Parathyroid adenoma (tissue), 2 donors: ENCODE measurements around the gene PLXNB2.
"Not testable (repeated sequence)": the region's sequence is repeated elsewhere in the genome, so short reads cannot be mapped to it uniquely, and the experiment has no call there.

Experiments used
- H2AFZ ChIP-seq: fragments of 300-600 bp; sonication (generic); one replicate; pipeline ENCODE4 v1.7.0; 2017; ENCODE audit warnings: antibody characterized with exemption, mild to moderate bottlenecking
- H3K27ac ChIP-seq: fragments of 300-600 bp; sonication (generic); one replicate; pipeline ENCODE4 v1.7.0; 2017
- H3K27me3 ChIP-seq: fragments of 300-600 bp; sonication (generic); one replicate; pipeline ENCODE4 v1.7.0; 2017; ENCODE audit warnings: low read length; ENCODE audit not compliant: control insufficient read depth, insufficient read depth
- H3K36me3 ChIP-seq: fragments of 300-600 bp; sonication (generic); one replicate; pipeline ENCODE4 v1.7.0; 2017; ENCODE audit warnings: low read length; ENCODE audit not compliant: control insufficient read depth, insufficient read depth
- H3K4me1 ChIP-seq: fragments of 300-600 bp; sonication (generic); one replicate; pipeline ENCODE4 v1.7.0; 2017; ENCODE audit warnings: control low read depth
- H3K4me2 ChIP-seq: fragments of 300-600 bp; sonication (generic); one replicate; pipeline ENCODE4 v1.7.0; 2017; ENCODE audit warnings: low read length
- H3K4me3 ChIP-seq: fragments of 300-600 bp; sonication (generic); one replicate; pipeline ENCODE4 v1.7.0; 2017; ENCODE audit warnings: low read depth, low read length
- H3K79me2 ChIP-seq: fragments of 300-600 bp; sonication (generic); one replicate; pipeline ENCODE4 v1.7.0; 2017; ENCODE audit warnings: control low read depth
- H3K9ac ChIP-seq: fragments of 300-600 bp; sonication (generic); one replicate; pipeline ENCODE4 v1.7.0; 2017; ENCODE audit warnings: mild to moderate bottlenecking
- H3K9me3 ChIP-seq: fragments of 300-600 bp; sonication (generic); one replicate; pipeline ENCODE4 v1.7.0; 2017; ENCODE audit warnings: low read length; ENCODE audit not compliant: control insufficient read depth
- TF ChIP-seq, protein P1 (sequence below): fragments of 300-600 bp; sonication (generic); IDR thresholded peaks from one replicate; pipeline ENCODE4 v1.7.0; 2017; ENCODE audit warnings: antibody characterized with exemption, mild to moderate bottlenecking
- donor health status: primary hyperparathyroidism.

The PLXNB2 gene

DNA sequence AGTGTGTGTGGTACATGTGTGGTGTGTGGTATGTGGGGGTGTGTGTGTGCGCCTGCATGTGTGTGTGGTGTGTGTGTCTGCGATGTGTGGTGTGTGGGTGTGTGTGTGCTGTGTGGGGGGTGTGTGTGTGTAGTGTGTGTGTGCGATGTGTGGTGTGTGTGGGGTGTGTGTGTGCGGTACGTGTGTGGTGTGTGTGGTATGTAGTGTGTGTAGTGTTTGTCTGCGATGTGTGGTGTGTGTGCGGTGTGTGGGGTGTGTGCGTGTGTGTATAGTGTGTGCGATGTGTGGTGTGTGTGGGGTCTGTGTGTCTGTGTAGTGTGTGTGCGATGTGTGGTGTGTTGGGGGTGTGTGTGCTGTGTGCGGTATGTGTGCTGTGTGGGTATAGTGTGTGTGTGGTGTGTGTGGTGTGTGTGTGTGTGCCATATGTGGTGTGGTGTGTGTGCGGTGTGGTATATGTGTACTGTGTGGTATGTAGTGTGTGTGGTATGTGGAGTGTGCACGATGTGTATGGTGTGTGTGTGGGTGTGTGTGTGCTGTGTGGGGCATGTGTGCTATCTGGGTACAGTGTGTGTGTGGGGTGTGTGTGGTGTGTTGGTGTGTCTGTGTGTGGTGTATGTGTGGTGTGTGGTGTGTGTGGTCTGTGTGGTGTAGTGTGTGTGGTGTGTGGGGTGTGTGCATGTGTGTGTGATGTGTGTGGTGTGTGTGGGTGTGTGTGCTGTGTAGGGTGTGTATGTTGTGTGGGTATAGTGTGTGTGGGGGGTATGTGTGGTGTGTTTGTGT is 30.0 kb upstream of the PLXNB2 start:
- no peak overlapping the region for H3K4me3 ChIP-seq

DNA sequence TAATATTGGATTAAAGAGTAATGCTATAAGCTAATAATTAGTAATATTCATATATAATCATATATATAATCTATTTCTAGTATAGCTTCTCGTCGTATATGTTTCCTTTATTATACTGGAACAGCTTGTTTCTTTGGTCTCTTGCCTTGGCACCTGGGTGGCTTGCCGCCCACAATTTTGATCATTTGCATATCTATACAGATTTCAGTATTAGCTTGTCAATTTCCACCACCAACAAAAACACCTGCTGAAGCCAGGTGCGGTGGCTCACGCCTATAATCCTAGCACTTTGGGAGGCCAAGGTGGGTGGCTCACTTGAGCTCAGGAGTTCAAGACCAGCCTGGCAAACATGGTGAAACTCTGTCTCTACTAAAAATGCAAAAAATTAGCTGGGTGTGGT is 27.0 kb upstream of the PLXNB2 start:
- H3K9ac ChIP-seq, H3K4me2 ChIP-seq, H3K9me3 ChIP-seq, H3K27me3 ChIP-seq, H3K79me2 ChIP-seq, H3K4me3 ChIP-seq, H3K36me3 ChIP-seq, H3K27ac ChIP-seq, H2AFZ ChIP-seq, H3K4me1 ChIP-seq: not testable (repeated sequence)

More for the DNA sequence above, 30.0 kb upstream of the PLXNB2 start:
- Histone ChIP-seq H3K79me2 (no peaks in the 10 kb centered on the region), H3K9ac (no peak overlapping the region), H2AFZ (no peak overlapping the region), H3K9me3 (no peaks in the 10 kb centered on the region), H3K4me1 (peaks cover 2% of the 10 kb centered on the region), H3K36me3 (no peaks in the 10 kb centered on the region), H3K4me2 (no peak overlapping the region), H3K27ac (no peak overlapping the region), H3K27me3 (no peaks in the 10 kb centered on the region)
- TF ChIP-seq, protein P1, sequence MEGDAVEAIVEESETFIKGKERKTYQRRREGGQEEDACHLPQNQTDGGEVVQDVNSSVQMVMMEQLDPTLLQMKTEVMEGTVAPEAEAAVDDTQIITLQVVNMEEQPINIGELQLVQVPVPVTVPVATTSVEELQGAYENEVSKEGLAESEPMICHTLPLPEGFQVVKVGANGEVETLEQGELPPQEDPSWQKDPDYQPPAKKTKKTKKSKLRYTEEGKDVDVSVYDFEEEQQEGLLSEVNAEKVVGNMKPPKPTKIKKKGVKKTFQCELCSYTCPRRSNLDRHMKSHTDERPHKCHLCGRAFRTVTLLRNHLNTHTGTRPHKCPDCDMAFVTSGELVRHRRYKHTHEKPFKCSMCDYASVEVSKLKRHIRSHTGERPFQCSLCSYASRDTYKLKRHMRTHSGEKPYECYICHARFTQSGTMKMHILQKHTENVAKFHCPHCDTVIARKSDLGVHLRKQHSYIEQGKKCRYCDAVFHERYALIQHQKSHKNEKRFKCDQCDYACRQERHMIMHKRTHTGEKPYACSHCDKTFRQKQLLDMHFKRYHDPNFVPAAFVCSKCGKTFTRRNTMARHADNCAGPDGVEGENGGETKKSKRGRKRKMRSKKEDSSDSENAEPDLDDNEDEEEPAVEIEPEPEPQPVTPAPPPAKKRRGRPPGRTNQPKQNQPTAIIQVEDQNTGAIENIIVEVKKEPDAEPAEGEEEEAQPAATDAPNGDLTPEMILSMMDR, result no peak

DNA sequence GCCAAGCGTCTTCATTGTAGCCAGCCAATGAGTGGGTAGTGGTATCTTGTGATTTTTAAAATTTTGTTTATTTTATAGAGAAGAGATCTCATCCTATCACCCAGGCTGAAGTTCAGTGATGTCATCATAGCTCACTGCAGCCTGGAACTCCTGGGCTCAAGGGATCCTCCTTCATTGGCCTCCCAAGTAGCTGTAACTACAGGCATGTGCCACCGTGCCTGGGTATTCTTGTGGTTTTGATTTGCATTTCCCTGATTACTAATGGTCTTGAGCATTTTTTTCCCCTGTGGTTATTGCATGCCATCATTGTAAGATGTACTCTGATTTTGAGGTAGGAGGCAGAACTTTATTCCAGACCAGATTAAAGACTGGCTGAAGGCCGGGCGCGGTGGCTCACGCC is 21.8 kb upstream of the PLXNB2 start:
- H3K27me3 ChIP-seq, result no peaks in the 10 kb centered on the region
- no peaks in the 10 kb centered on the region for H3K36me3 ChIP-seq
- H3K9me3 ChIP-seq, result no peaks in the 10 kb centered on the region
- no peak overlapping the region for H3K27ac ChIP-seq
- TF ChIP-seq, protein P1, result no peak
- no peak overlapping the region for H3K9ac ChIP-seq
- no peak overlapping the region for H2AFZ ChIP-seq
- H3K4me2 ChIP-seq, result no peak overlapping the region
- H3K79me2 ChIP-seq, result no peaks in the 10 kb centered on the region
- H3K4me1 ChIP-seq, result no peaks in the 10 kb centered on the region
- H3K4me3 ChIP-seq, result no peak overlapping the region

DNA sequence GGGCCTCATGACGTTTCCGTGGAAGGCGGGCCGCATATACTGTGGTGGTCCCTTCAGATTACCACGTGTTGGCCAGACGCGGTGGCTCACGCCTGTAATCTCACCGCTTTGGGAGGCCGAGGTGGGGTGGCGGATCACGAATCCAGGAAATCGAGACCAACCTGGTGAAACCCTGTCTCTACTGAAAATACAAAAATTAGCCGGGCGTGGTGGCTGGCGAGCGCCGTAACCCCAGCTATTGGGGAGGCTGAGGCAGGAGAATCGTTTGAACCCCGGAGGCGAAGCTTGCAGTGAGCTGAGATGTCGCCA is 20.2 kb upstream of the PLXNB2 start:
- peak overlapping the region; percentile 83 for H3K4me2 ChIP-seq

DNA sequence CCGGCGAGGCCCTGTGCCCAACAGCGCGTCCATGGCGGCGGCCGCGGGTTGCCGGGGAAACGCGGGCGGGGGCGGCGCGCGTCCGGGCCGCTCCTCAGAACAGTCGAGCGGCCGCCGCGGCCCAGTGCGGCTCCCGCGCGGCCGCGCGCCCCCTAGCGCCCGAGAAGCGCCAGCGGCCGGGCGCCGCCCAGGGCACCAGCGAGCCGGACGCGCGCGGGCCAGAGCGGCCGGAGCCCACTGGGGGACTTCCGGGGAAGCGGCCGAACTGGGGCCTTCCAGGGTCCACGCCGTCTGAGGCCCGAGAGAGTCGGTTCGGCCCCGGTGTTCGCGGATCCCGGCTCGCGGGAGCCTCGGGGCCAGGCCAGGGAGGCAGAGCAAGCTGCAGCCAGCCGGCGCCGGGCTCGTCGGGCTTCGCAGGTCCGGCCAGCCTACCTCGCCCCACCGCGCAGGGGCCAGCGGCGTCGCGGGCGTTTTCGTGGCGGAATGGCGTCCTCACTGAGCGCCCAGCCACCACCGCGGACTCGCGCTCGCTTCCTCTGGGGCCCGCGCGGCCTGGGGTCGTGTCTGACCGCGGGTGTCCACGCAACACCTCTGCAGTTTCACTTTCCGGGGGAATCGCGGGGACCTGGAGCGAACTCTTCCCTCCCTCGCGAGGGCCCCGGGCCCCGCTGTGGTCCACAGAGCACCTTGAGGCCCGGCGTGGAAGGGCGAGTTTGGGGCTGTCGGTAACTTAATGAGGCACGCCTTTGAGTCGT is 19.7 kb upstream of the PLXNB2 start, which contains the start of gene DENND6B:
TSS of gene DENND6B (minus strand) at position 57 of the 755 bp plus-strand sequence. CDS start at position 33, 24 bp downstream.
- H2AFZ ChIP-seq, result peak within 1 kb of the TSS; percentile 88
- no peaks in the 10 kb centered on the region for H3K79me2 ChIP-seq
- TF ChIP-seq, protein P1, result peak; percentile 12

More for the DNA sequence above, 20.2 kb upstream of the PLXNB2 start:
- H3K27ac ChIP-seq, result peak overlapping the region; percentile 76
- H3K36me3 ChIP-seq, result no peaks in the 10 kb centered on the region
- peak overlapping the region; percentile 59 for H3K4me3 ChIP-seq
- TF ChIP-seq, protein P1, result no peak
- no peaks in the 10 kb centered on the region for H3K79me2 ChIP-seq
- peak overlapping the region; percentile 88 for H2AFZ ChIP-seq
- no peak overlapping the region for H3K9ac ChIP-seq
- H3K4me1 ChIP-seq, result no peaks in the 10 kb centered on the region
- no peaks in the 10 kb centered on the region for H3K27me3 ChIP-seq
- no peaks in the 10 kb centered on the region for H3K9me3 ChIP-seq

More for the DNA sequence above, 19.7 kb upstream of the PLXNB2 start, which contains the start of gene DENND6B:
- Histone ChIP-seq H3K27ac (peak within 1 kb of the TSS; percentile 76), H3K9me3 (no peaks in the 10 kb centered on the region), H3K9ac (peak within 1 kb of the TSS; percentile 50), H3K36me3 (no peaks in the 10 kb centered on the region), H3K4me3 (peak within 1 kb of the TSS; percentile 60), H3K4me1 (no peaks in the 10 kb centered on the region), H3K4me2 (peak within 1 kb of the TSS; percentile 83), H3K27me3 (no peaks in the 10 kb centered on the region)
